Activated CD8-positive, alpha-beta memory T cell treated with anti-CD3 and anti-CD28 coated beads, Interleukin-2, amount 50 U/mL, for 24 hours (primary cell): ENCODE measurements around the gene HIC1.
"Not testable (repeated sequence)": the region's sequence is repeated elsewhere in the genome, so short reads cannot be mapped to it uniquely, and the experiment has no call there.

Experiments used
- DNase-seq: peaks from one replicate; pipeline ENCODE4 v3.0.0-alpha.2; 2020; ENCODE audit errors: extremely low read depth

The HIC1 gene, protein sequence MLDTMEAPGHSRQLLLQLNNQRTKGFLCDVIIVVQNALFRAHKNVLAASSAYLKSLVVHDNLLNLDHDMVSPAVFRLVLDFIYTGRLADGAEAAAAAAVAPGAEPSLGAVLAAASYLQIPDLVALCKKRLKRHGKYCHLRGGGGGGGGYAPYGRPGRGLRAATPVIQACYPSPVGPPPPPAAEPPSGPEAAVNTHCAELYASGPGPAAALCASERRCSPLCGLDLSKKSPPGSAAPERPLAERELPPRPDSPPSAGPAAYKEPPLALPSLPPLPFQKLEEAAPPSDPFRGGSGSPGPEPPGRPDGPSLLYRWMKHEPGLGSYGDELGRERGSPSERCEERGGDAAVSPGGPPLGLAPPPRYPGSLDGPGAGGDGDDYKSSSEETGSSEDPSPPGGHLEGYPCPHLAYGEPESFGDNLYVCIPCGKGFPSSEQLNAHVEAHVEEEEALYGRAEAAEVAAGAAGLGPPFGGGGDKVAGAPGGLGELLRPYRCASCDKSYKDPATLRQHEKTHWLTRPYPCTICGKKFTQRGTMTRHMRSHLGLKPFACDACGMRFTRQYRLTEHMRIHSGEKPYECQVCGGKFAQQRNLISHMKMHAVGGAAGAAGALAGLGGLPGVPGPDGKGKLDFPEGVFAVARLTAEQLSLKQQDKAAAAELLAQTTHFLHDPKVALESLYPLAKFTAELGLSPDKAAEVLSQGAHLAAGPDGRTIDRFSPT

DNA sequence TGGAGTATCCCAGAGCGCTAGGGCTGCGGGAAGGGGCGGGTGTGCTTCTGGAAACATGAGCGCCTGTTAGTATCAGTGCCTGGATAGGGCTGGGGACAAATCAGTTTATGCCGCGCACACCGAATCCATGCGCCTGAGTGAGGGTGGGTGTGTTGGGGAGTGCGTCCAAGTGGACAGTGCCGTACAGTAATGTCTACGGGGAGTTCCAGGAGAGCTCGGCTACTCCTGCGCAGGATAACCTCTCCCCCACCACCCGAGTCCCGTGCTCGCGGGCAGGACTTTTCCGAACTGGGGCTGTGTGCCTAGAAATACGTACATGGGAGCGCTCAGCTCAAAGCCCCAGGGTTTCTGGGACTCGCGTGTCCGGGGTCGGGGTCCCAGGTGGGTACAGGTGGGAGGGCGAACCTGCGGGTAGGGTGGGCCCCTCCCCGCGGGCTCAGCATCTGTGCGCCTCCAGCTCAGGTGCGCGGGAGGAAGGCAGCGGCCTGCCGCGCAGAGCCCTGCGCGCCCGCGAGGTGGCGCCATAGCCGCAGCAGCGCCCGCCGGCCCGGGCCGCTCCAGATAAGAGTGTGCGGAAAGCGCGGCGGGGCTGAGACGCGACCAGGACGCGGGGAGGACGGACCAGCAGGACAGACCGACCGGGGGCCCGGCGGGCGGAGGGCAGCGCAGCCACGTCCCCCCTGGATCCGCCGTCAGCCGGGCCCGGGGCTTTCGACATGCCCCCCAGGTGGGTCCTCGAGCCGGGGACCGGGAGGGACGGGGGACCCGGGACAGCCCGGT lies at the start of gene HIC1:
HIC1 (plus strand) TSS at position 592 of the 780 bp plus-strand sequence. CDS start 1,588 bp downstream, outside the sequence.
- no peak for DNase-seq

DNA sequence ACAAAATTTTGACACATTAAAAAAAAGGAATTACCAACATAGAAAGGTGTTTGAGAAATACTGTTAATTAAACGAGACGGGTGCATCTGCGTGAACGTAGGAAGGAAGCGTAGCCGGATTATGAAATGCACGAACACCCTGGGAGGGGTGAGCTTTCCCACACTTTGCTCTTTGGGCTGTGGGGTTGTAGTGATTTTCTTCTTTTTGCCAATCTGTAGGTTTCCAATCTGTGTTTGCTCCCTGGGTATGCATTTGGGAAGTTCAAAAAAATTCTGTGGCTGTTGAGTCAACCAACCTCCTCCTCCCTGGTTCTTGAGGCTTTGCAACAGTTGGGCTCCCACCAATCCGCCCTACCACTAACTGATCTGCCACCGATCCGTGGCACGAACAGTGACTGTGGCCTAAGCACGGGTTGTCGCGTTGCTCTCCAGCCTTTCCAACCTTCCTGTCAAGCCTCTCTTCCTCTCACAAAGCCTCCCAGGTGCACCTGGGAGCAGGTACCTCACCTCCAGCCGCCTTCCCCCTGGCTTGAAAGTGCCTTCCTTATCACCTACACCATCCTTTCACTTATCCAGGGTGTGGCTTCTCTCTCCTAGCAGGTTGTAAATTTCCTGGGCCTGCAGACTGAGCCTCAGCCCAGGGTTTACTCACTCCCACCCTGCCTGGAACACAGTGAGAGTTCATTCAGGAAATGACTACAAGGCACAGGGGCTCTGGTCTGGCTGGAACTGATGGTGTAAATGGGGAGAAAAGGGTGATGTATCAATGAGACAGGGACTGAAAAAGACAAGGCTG lies 46.4 kb upstream of the HIC1 start:
- DNase-seq = no peak

DNA sequence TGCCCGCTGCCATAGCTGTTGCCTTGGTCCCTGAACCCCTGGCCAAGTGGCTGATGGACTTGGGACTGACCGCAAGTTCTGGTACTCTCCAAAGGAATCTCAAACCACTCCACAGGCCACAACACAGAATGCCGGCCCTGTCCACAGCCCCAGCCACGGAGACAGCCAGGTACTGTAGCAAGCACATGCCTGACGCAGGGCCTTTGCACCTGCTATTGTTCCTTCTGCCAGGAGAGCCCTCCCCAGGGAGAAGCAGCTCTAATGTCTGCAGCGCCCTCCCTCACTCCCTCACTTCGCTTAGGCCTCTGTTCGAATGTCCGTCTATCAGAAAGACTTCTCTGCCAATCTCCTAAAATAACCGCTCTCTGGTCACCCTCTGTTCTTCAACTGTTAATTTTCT lies 45.2 kb upstream of the HIC1 start:
- no peak for DNase-seq

DNA sequence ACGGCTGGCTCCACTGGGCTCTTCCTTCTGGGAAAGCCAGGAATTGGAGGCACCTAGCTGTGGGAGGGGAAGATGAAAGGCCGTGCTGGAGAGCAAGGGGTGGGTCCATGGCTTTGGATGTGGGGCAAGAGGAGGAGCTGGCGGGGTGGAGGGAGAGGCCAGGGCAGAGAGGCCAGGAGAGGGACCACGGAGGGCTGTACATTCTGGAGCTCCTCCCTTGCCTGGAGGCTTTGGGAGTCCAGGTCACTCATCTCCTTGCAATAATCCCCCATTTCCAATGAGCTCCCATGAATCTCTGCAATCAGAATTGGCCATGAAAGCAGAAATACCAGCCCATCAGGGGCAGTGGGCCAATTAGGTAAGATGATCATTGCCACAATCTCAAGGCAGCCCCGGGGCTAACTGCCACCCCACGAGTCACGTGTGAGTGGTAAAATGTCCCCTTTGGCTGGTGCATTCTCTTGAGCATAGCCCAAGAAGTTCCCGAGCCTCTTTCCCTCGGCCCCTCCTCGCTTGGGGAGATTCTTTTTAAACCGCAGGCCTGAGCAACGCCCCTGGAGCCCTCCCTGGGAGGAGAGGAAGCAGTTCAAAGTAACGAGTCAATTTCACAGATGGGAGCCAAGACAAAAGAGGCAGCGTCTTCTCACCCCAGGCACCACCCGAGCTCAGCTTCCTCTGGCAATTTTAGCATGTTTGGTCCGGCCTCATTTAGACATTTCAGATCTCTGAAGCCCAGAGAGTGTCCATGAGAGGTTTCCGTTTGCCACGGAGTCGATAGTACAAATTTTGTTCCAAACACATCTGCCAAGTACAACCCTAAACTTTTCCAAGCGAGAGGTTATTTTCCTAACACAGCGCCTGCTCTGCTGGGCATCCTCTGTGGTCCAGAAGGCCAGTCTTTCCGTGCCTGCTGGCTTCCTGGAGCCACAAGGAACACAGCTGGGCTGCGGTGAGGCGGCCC lies 43.2 kb upstream of the HIC1 start:
- no peak for DNase-seq

DNA sequence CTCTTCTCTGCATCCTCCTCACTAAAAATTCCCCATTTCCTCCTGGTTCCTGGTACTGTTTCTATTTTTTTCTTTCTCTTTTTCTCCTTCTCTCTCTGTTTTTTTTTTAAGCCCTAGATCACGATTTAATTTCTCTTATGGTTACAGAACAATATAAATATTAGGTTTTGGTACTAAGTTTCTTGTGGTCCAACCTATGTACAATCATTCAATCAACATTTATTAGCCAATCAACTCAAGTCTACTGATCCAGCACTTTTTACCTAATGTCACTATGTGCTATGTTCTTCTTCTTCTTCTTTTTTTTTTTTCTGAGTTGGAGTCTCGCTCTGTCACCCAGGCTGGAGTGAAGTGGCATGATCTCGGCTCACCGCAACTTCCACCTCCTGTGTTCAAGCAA lies 42.4 kb upstream of the HIC1 start:
- no peak for DNase-seq

DNA sequence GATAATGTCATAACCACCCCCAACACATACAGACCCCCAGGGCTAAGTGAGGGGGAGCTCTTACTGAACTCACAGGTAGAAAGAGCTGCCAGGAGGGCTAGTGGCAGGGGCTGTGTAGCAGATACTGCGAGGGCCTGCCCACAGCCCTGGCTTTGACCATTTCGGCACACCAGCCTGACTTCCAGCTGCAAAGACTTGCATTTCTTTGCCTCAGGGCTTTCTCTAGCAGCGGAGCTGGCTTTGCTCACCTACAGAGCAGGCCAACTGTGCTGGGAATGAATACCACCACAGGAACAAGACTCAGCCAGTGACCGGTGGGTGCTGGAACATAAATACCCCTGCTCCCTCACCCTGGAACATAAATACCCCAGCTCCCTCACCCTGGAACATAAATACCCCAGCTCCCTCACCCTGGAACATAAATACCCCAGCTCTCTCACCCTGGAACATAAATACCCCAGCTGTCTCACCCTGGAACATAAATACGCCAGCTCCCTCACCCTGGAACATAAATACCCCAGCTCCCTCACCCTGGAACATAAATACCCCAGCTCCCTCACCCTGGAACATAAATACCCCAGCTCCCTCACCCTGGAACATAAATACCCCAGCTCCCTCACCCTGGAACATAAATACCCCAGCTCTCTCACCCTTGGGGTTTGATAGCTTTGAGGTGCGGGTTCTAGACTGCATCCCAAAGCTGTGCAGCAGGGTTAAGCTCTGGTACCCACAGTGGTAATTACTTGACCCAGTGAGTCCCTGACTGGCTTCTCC lies 41.5 kb upstream of the HIC1 start:
- not testable (repeated sequence) for DNase-seq

DNA sequence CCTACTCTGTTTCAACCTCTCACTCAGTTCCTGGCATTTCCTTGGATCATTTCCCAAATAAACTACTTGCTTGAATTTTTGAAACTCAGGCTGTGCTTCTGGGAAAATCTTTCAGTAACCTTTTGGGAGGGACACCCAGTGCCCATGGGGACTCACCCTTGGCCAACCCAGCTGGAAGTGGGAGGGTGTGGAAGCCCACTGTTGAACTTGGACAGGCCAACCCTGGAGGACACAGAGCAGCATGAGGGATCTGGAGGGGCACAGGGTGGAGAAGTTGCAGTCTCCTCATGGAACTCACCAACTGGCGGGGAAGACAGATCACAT lies 40.9 kb upstream of the HIC1 start:
- DNase-seq = no peak

DNA sequence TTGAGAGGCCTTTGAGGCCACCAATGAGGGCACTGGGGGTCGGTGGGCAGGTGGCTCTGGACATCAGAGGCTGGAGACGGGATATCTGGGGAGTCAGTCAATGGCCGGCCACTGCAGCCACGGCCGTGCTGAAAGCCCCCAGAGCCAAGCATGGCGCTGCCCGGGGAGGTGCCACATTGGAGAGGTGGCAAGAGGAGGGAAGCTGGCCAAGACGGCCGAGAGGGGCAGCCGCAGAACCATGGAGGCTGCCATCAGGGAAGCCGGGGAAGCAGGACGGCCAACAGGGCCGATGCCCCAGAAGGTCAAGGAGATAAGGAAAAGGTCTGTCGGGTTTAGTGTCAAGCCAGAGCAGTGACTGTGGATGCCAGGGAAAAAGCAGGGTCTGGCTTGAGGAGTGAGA lies 39.6 kb upstream of the HIC1 start:
- no peak for DNase-seq

DNA sequence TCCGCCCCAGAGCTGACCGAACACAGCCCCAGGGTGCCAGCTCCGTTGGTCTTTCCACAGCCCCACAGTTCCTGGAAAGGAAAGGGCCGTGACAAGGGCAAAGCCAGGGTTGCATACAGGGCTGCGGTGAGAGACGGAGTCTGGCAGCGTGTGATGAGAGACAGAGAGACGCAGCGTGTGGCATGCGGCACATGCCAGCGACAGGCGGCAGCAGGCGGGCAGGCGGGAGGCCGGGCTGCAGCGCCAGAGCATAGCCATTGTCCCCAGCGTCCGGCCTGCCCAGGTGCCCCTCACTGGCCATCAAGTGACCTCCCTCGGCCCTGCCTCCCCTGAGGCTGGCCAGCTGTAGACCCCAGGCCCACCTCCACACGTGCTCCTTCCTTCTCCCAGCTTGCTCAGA lies 38.4 kb upstream of the HIC1 start:
- DNase-seq = no peak

DNA sequence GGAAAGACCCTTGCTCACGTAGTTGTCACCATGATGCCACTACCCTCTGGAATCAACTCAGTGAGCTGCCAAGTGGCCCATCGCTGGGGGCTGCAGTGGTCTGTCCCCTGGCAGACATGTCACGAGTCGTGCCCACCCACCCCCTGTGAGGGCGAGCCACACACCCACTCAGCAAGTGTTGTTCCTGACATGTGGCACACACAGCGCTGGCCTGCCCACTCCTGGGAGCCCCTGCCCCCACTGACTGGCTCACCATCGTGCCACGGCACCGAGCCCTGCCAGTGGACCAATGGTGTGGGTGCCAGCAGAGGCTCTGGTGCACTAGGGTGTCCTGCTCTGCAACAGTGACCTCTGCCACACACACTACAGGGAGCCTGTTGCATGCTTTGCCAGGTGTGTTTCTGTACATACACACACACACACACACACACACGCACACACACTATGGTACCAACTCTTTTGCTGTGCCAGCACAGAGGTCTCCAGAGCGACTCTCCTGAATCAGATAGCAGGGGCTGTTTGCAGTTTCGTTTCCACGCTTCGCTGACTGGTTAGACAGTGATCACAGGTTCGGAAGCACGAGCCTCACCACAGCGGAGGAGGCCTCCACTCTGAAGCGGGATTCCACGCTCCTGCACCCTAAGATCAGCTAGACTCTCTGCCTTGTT lies 37.5 kb upstream of the HIC1 start:
- no peak for DNase-seq

DNA sequence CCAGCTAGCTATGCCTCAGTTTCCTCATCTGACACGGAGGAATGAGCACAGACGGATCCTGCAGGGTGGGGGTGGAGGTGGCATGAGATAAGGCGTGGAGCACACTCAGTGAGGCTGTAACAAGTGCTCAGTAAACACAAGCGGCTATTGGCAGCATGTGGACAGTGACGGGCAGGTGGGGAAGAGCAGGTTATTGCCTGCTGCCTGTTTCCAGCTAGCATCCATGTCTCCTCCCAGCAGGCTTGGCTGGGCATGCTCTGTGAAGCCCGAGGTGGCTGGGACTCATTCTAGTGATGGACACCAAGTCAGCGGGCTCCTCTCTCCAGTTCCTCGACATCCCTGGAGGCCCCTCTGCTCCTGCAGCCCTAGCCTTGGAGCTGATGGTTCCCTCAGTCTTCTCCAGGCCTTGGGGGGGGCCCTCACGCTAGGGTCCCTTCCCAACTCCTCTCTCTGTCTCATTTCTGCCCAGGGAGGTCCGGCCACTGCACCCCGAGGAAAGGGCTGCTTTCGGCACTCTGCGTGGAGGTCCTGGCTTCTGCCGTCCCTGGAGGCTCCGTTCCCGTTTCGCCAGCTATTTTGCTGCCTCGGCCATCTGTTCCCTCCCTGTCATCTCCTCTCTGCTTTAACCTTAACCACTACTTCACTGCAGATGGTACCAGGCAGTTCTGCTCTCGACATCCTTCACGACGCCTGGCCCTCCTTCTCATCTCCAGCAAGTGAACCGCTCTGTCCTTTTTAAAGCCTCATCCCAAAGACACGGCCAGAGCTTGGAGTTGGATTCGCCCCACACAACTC lies 36.0 kb upstream of the HIC1 start:
- no peak for DNase-seq

DNA sequence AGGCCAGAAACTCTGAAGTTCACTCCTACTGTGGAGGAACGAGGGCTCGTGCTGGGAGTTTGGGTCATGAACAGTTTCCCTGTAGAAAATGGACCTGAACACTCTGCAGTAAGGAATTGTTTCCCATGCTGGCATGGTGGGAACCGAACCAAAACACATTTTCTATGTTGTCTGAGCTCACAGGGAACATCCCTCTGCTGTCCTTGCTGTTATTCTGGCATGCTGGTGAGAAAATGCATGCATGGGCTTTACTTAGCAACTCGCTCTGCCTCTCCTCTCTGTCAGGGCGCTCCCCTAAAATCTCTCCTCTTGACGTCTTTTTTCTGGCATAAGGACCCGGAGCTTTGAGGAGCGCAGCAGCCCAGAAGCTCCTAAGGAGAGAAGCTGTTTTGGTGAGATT lies 35.2 kb upstream of the HIC1 start:
- DNase-seq = no peak

DNA sequence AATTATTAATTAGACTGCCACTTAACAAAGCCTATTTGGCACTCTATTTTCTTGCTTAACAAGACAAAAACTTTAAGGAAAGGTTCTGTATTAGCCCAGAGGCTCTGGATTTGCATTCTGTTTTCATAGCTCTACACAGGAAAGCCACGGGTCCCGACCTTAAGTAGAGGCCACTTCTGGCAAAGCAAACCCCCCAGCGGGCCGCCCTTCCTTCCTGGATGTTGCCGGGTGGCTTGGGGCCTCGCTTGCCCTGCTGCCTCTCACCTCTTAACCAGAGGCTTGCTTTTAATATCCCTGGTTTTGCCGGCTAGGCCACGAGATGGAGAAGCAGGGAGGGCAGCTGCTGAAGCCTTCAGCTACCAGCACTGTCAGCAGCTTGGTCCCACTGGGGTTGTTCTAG lies 34.2 kb upstream of the HIC1 start:
- no peak for DNase-seq

DNA sequence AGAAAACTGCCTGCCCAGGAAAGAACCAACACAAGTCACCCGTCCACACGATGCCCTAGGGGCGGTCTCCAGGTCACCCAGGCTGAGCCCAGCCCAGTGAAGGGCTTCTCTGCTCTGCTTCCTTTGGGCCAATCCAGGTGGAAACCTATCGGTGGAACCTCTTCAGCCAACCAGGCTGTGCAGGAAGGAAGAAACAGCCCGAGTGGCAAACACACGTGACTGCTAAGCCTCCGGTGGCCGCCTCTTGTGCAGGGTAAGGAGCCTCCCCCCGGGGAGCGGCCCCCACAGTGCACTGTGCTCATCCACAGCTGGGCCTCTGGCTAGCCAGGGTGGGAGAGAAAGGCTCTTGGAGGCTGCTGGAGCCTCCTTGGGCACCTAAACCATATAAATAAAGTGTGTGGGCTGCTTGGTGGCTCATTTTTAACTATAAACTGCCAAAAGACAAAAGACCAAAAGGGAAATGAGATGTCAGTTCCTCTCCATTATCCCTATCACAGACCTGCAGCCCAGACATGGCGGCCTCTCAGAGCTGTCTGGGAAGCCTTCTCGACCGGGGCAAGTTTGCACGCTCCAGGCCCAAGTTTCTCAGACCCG lies 32.2 kb upstream of the HIC1 start:
- no peak for DNase-seq

DNA sequence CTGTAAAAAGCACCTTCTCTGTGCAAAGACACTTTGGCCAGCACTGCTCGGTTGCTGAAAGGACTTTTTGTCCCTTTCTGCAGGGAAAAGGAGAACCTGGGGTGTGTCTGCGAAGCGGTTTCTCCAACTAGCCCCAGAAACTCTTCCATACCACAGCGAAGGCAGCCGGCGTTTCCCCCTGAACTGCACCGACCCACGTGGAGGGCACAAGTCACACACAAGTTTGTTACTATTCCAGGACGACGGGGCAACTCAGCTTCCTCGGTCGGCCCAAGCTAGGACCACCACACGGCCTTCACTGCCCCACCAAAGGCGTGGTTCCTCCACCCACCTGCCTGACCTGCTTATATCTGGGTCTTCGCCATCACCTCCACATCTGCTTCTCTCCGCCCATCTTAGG lies 31.6 kb upstream of the HIC1 start:
- no peak for DNase-seq

DNA sequence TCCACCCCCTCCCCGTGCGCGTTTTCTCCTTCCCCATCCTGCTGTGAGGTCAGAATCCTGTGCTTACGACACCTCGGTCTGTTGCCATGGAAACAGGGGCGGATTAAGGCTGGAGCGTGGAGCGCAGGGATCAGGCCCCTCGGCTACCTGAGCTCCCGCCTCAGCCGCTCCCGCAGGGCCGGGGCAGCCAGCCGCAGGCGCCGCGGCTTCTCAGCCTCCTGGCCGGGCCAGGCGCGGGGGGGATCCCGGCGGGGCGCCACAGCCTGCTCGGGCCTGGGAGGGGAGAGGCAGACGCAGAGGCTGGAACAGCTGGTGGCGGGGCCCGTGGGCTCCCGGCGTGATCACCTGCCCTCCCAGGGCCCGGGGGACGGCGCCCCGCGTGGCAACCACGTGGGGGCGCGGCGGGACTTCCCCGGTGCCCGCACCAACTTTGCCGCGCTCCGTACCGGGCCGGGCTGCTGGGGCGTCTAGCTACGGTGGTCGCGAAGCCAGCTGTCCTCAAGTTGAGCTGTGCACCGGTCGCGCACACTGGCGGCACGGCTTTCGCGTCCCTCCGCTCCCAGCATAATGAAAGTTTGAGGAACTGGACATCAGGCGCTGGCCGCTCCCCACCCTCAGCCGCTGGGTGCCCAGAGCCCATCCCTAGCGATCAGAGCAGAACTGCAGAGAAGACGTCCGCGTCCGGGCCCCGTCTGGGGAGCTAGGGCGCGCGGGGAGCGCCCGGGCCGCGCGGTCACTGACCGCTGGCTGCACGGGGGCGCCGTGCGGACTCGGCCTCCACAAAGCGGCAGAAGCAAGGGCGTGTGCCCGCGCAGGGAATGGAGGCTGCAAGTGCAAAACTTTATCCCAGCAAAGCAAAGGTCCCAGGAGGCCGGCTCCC lies 31.0 kb upstream of the HIC1 start:
- DNase-seq = no peak

DNA sequence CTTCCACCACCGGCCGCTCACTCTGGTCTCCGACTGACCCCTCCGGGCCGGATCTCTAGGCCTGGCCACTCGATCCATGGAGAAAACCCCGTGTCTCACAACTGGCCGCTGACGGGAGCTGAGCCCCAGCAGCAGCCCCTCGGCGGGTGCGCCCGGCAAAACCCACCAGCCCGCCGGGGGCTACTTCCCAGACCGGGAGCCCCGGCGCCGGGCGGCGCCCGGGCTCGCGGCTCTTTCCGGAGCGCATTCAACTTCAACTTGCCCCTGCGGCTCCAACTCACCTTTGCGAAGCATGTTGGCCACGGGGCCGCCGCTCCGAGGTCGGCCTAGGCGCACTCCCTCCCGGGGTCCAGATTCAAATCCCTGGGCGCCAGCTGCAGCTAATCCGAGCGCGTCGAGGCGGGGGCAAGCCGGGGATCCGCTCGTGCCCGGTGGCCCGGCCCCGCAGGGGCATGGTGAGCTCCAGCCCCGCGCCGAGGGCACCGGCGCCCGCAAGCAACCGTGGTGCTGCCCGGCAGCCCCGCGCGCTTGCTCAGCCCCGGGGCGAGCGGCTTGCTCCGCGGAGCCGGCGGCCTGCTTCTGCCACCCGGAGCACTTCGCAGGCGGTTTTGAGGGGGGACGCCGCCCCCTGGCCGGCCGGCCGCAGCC lies 30.2 kb upstream of the HIC1 start:
- DNase-seq = no peak
